Endodermal cell (in vitro differentiated cells): ENCODE measurements around the gene CBLB. TPM values are rescaled to one million over a fixed set of nuclear protein-coding genes. Genes with fewer than 3 reads are reported as not detected.

Experiments used
- DNase-seq: peaks from one replicate; pipeline ENCODE4 v3.0.0-alpha.2; 2017
- H3K27ac ChIP-seq: 2 replicates; pipeline ENCODE4 v1.5.1; 2013; ENCODE audit warnings: mild to moderate bottlenecking, low read depth, low read length, moderate library complexity
- H3K27me3 ChIP-seq: 2 replicates; pipeline ENCODE4 v1.6.1; 2013; ENCODE audit warnings: mild to moderate bottlenecking, low read length, moderate library complexity; ENCODE audit not compliant: insufficient read depth, control insufficient read depth, poor library complexity, severe bottlenecking
- H3K36me3 ChIP-seq: 2 replicates; pipeline ENCODE4 v1.7.0; 2013; ENCODE audit warnings: mild to moderate bottlenecking, low read length, moderate library complexity; ENCODE audit not compliant: control insufficient read depth, insufficient read depth
- H3K4me1 ChIP-seq: one replicate; pipeline ENCODE4 v1.7.0; 2013; ENCODE audit warnings: low read length; ENCODE audit not compliant: control insufficient read depth, insufficient read depth
- H3K4me3 ChIP-seq: 2 replicates; pipeline ENCODE4 v1.5.1; 2013; ENCODE audit warnings: mild to moderate bottlenecking, low read length, moderate library complexity
- H3K9ac ChIP-seq: 2 replicates; pipeline ENCODE4 v1.6.1; 2013; ENCODE audit warnings: mild to moderate bottlenecking, low read length, moderate library complexity; ENCODE audit not compliant: poor library complexity, severe bottlenecking; ENCODE audit errors: extremely low read depth
- H3K9me3 ChIP-seq: 2 replicates; pipeline ENCODE4 v1.6.1; 2013; ENCODE audit warnings: mild to moderate bottlenecking, low read length, moderate library complexity; ENCODE audit not compliant: control insufficient read depth
- H3K27ac Mint-ChIP-seq: 2 replicates; pipeline ENCODE4 v1.8.0; 2020; ENCODE audit warnings: mixed read lengths
- H3K27me3 Mint-ChIP-seq: 2 replicates; pipeline ENCODE4 v1.8.0; 2021; ENCODE audit warnings: mild to moderate bottlenecking, mixed read lengths; ENCODE audit not compliant: insufficient read depth
- H3K36me3 Mint-ChIP-seq: 2 replicates; pipeline ENCODE4 v1.8.0; 2020; ENCODE audit warnings: low read depth, mixed read lengths
- H3K4me1 Mint-ChIP-seq: 2 replicates; pipeline ENCODE4 v1.8.0; 2020; ENCODE audit warnings: mixed read lengths
- H3K4me3 Mint-ChIP-seq: 2 replicates; pipeline ENCODE4 v1.8.0; 2020; ENCODE audit warnings: mild to moderate bottlenecking, moderate library complexity, mixed read lengths
- H3K9me3 Mint-ChIP-seq: 2 replicates; pipeline ENCODE4 v1.8.0; 2020; ENCODE audit warnings: mild to moderate bottlenecking, mixed read lengths
- CTCF ChIP-seq: fragments of 200-600 bp; sonication (generic); conservative IDR thresholded peaks from 2 replicates; pipeline ENCODE4 v1.5.0; 2021; ENCODE audit warnings: antibody characterized with exemption, mild to moderate bottlenecking
- WGBS, 2 experiments: methylation state at CpG; one replicate each; pipeline versions ENCODE4 v1.1.5 to v1.1.7; 2013; ENCODE audit warnings: missing lambda C conversion rate in 2 of 2, mixed read lengths in 1 of 2; ENCODE audit not compliant: insufficient coverage in 1 of 2, insufficient read length in 1 of 2; 5-methylcytosine and 5-hydroxymethylcytosine counted together
- total RNA-seq, 2 donors: library from RNA; stranded (reverse); fragmentation: NEBNext Ultra II Directional in 1 of 2; extraction: Animal tissue kit (Norgen Biotek cat#: 25700) in 1 of 2; gene quantifications; 2 replicates in 1 of 2; 3 replicates in 1 of 2; pipeline ENCODE4 v1.2.1, GENCODE V29; 2021

The CBLB gene
- total RNA-seq, 2 donors from 2014 or later, result 45.4 to 60.5 TPM

DNA sequence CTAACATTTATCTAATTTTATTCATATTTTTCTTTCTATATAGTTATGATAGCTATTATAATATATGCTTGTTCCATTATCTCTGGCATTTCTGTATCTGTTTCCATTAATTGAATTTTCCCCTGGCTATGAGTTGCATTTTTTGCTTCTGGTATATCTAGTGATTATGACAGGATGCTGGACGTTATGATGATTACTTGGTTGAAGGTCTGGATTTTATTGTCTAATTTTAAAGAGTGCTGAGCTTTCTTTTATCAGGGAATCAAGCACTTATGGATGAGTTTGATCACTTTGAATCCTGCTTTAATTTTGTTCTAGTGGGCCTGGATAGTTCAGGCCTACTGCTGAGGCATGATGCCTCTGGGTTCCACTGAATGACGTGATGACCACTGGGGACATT lies 229.7 kb downstream of the CBLB start:
- Mint-ChIP-seq H3K4me3 (no peak overlapping the region), H3K4me1 (peaks cover 4% of the 10 kb centered on the region), H3K27me3 (no peaks in the 10 kb centered on the region), H3K36me3 (no peaks in the 10 kb centered on the region), H3K9me3 (peaks cover 17% of the 10 kb centered on the region), H3K27ac (no peak overlapping the region)
- H3K9me3 ChIP-seq, result peaks cover 9% of the 10 kb centered on the region
- no peaks in the 10 kb centered on the region for H3K4me1 ChIP-seq
- H3K27ac ChIP-seq, result no peak overlapping the region
- H3K4me3 ChIP-seq, result no peak overlapping the region
- no peaks in the 10 kb centered on the region for H3K36me3 ChIP-seq
- H3K9ac ChIP-seq, result no peak overlapping the region
- no peak for DNase-seq
- H3K27me3 ChIP-seq, result no peaks in the 10 kb centered on the region
- TF ChIP-seq CTCF, result no peak
- WGBS, 2 experiments, result 94 to 100% methylated on average over 1 to 2 of the region's 2 CpGs

DNA sequence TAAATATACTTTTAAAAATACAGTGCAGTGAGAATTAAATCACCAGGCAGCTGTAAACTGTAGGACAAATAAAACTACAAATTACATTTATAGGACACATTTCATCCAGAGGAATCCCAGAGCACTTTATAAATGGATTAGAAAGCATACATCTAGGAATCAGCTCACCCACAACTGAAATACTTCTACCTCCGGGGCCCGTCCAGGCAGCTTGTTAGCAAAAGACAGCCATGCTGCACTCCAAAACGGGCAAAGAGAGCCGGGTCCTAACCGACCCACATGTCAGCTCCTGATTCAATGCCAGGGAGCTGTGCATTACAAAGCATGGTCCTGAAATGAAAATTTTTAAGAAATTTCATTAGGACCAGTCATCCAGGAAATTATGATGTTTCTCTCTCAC lies 234.1 kb downstream of the CBLB start:
- H3K9ac ChIP-seq, result no peak overlapping the region
- DNase-seq, result no peak
- H3K9me3 ChIP-seq, result no peaks in the 10 kb centered on the region
- Mint-ChIP-seq H3K27me3 (no peaks in the 10 kb centered on the region), H3K27ac (no peak overlapping the region), H3K4me1 (no peaks in the 10 kb centered on the region), H3K36me3 (no peaks in the 10 kb centered on the region), H3K9me3 (no peaks in the 10 kb centered on the region), H3K4me3 (no peak overlapping the region)
- no peak overlapping the region for H3K4me3 ChIP-seq
- WGBS, 2 experiments, result 92 to 94% methylated on average over 4 to 5 of the region's 5 CpGs
- no peaks in the 10 kb centered on the region for H3K4me1 ChIP-seq
- H3K27ac ChIP-seq, result no peak overlapping the region
- no peaks in the 10 kb centered on the region for H3K36me3 ChIP-seq
- no peaks in the 10 kb centered on the region for H3K27me3 ChIP-seq
- TF ChIP-seq CTCF, result no peak

GRCh38 chr3:105629718-105630117 lies 239.1 kb downstream of the CBLB start:
- Mint-ChIP-seq H3K36me3 (no peaks in the 10 kb centered on the region), H3K4me3 (no peak overlapping the region), H3K27ac (no peak overlapping the region), H3K9me3 (no peaks in the 10 kb centered on the region), H3K27me3 (no peaks in the 10 kb centered on the region), H3K4me1 (no peaks in the 10 kb centered on the region)
- Histone ChIP-seq H3K4me3 (no peak overlapping the region), H3K9me3 (no peaks in the 10 kb centered on the region), H3K36me3 (no peaks in the 10 kb centered on the region), H3K27ac (no peak overlapping the region), H3K4me1 (no peaks in the 10 kb centered on the region), H3K9ac (no peak overlapping the region), H3K27me3 (no peaks in the 10 kb centered on the region)
- no peak for TF ChIP-seq CTCF
- DNase-seq, result no peak
